Liver (tissue), 9 donors: Measurements from ENCODE around the gene BRD4. TPM values are rescaled to one million over a fixed set of nuclear protein-coding genes. Genes with fewer than 3 reads are reported as not detected.

ENCODE experiments used
- DNase-seq: peaks from one replicate; pipeline ENCODE4 v3.0.0-alpha.2; 2017; ENCODE audit warnings: low spot score
- H3K27ac ChIP-seq, 2 donors: one replicate each; pipeline ENCODE4 v1.7.0; 2013; ENCODE audit warnings: inconsistent platforms in 2 of 2, low read length in 2 of 2, control low read depth in 1 of 2, low read depth in 1 of 2, mild to moderate bottlenecking in 1 of 2
- H3K27me3 ChIP-seq, 4 donors: one replicate each; pipeline versions ENCODE4 v1.6.1 to v1.7.0; 2013; ENCODE audit warnings: low read length in 3 of 4, inconsistent platforms in 1 of 4, mild to moderate bottlenecking in 1 of 4, moderate library complexity in 1 of 4; ENCODE audit not compliant: control insufficient read depth in 4 of 4, insufficient read depth in 4 of 4
- H3K36me3 ChIP-seq, 4 donors: one replicate each; pipeline versions ENCODE4 v1.6.1 to v1.7.0; 2013; ENCODE audit warnings: low read length in 3 of 4, mild to moderate bottlenecking in 3 of 4, low read depth in 1 of 4, moderate library complexity in 1 of 4; ENCODE audit not compliant: control insufficient read depth in 4 of 4, insufficient read depth in 3 of 4
- H3K4me1 ChIP-seq, 4 donors: one replicate each; pipeline versions ENCODE4 v1.6.1 to v1.7.0; 2013; ENCODE audit warnings: low read length in 3 of 4, mild to moderate bottlenecking in 3 of 4, moderate library complexity in 1 of 4; ENCODE audit not compliant: control insufficient read depth in 4 of 4, insufficient read depth in 4 of 4
- H3K4me3 ChIP-seq, 3 donors: one replicate each; pipeline versions ENCODE4 v1.6.1 to v1.7.0; 2013; ENCODE audit warnings: low read length in 3 of 3, control low read depth in 1 of 3, low read depth in 1 of 3, mild to moderate bottlenecking in 1 of 3
- H3K9ac ChIP-seq, 2 donors: one replicate each; pipeline ENCODE4 v1.7.0; 2013; ENCODE audit warnings: low read length in 2 of 2, mild to moderate bottlenecking in 2 of 2, moderate library complexity in 2 of 2, control low read depth in 1 of 2, low read depth in 1 of 2
- H3K9me3 ChIP-seq, 4 donors: one replicate each; pipeline versions ENCODE4 v1.6.1 to v1.7.0; 2013; ENCODE audit warnings: low read length in 3 of 4; ENCODE audit not compliant: control insufficient read depth in 4 of 4
- EGR1 ChIP-seq, 2 donors: IDR thresholded peaks; 2 replicates each; pipeline ENCODE4 v1.6.1; 2016 to 2018; ENCODE audit warnings: antibody characterized with exemption in 2 of 2, low read depth in 2 of 2
- FOXA1 ChIP-seq: IDR thresholded peaks from 2 replicates; pipeline ENCODE4 v1.6.1; 2016; ENCODE audit warnings: antibody characterized with exemption
- FOXA2 ChIP-seq: IDR thresholded peaks from 2 replicates; pipeline ENCODE4 v1.6.1; 2016; ENCODE audit warnings: antibody characterized with exemption
- HNF4G ChIP-seq: IDR thresholded peaks from 2 replicates; pipeline ENCODE4 v1.6.1; 2016; ENCODE audit warnings: antibody characterized with exemption
- JUND ChIP-seq, 2 donors: IDR thresholded peaks; 2 replicates each; pipeline ENCODE4 v1.6.1; 2016; ENCODE audit warnings: antibody characterized with exemption in 2 of 2
- NR2F2 ChIP-seq: IDR thresholded peaks from 2 replicates; pipeline ENCODE4 v1.6.1; 2016; ENCODE audit warnings: antibody characterized with exemption
- RAD21 ChIP-seq, 2 donors: IDR thresholded peaks; 2 replicates each; pipeline ENCODE4 v1.6.1; 2016; ENCODE audit warnings: antibody characterized with exemption in 2 of 2, mild to moderate bottlenecking in 2 of 2
- RXRA ChIP-seq, 2 donors: IDR thresholded peaks; 2 replicates each; pipeline ENCODE4 v1.6.1; 2017 to 2018; ENCODE audit warnings: antibody characterized with exemption in 2 of 2, mild to moderate bottlenecking in 1 of 2
- TAF1 ChIP-seq: conservative IDR thresholded peaks from 2 replicates; pipeline ENCODE4 v1.6.1; 2016; ENCODE audit warnings: antibody characterized with exemption, mild to moderate bottlenecking
- YY1 ChIP-seq: IDR thresholded peaks from 2 replicates; pipeline ENCODE4 v1.6.1; 2016; ENCODE audit warnings: antibody characterized with exemption, mild to moderate bottlenecking
- WGBS: extraction: QIAGEN DNeasy Blood & Tissue Kit; methylation state at CpG from one replicate; pipeline ENCODE4 v1.1.7; 2013; 5-methylcytosine and 5-hydroxymethylcytosine counted together
- polyA plus RNA-seq, 2 donors: library from polyadenylated mRNA; stranded (reverse) in 1 of 2; unstranded in 1 of 2; fragments of 200-250 nt in 1 of 2; fragments of >200 nt in 1 of 2; fragmentation: Nextera tagmentation in 1 of 2; extraction: Ambion mirVana in 1 of 2; gene quantifications; one replicate each; pipeline versions ENCODE4 v1.2.1 to v1.2.3, GENCODE V29; 2013 to 2015
- total RNA-seq, 2 donors: library from RNA; depleted of rRNA; stranded (reverse); fragments of >200 nt; gene quantifications; one replicate each; pipeline ENCODE4 v1.2.3, GENCODE V29; 2014
- TF ChIP-seq, protein P1 (sequence below): fragments of 150-350 bp; IDR thresholded peaks from 2 replicates; pipeline ENCODE4 v1.5.1; 2017; ENCODE audit warnings: improper control_type of control experiment, low read depth, low read length; ENCODE audit not compliant: missing input control
- TF ChIP-seq, protein P2 (sequence below): IDR thresholded peaks from 2 replicates; pipeline ENCODE4 v1.6.1; 2016; ENCODE audit warnings: antibody characterized with exemption
- TF ChIP-seq, protein P3 (sequence below): IDR thresholded peaks from 2 replicates; pipeline ENCODE4 v1.6.1; 2016; ENCODE audit warnings: antibody characterized with exemption, mild to moderate bottlenecking
- donor health status: healthy.
- donor health status: healthy.
- donor health status: healthy.
- donor health status: healthy.
- donor health status: healthy.

The BRD4 gene
- total and polyA plus RNA-seq, 4 donors = 13.6 to 25.8 (median 20.5) TPM

DNA sequence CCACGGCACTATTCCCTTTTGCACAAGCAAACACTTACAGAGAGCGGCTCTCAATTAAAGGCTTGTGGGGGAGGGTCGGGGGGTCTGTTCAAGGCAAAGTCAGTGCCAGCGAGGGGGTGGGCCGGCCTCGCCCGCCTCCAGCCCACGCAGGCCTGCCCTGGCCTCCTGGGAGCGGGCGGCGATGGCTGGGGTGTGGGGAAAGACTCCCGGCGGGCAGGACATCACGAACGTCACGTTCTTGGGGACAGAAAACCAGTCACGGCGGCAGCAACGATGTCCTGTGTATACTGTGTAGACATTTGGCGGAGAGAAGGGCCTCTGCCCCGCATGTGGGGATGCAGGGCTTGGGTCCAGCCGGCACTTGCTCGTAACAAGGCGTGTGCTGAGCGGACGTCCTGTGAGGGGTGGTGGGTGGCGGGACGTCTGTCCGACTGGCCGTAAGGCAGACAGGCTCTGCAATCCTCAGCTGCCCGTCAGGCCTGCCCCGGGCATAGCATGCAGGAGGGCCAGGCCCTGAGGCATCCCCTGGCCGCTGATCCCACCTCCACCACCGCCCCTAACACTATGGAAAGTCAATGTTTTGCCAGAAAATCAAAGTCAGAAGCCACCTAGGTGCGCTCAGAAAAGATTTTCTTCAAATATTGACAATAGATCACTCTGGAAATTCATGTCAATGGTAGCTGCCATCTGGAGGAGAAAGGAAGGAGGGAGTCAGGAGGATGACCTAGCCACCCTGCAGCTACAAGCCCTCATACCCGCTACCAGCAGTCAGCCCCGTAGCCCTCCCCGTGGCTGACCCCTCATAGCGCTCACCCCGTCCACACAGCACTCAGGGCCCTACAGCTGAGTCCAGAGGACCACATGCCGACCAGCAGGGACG, 94.3 kb downstream of the BRD4 start:
- TF ChIP-seq, protein P1, sequence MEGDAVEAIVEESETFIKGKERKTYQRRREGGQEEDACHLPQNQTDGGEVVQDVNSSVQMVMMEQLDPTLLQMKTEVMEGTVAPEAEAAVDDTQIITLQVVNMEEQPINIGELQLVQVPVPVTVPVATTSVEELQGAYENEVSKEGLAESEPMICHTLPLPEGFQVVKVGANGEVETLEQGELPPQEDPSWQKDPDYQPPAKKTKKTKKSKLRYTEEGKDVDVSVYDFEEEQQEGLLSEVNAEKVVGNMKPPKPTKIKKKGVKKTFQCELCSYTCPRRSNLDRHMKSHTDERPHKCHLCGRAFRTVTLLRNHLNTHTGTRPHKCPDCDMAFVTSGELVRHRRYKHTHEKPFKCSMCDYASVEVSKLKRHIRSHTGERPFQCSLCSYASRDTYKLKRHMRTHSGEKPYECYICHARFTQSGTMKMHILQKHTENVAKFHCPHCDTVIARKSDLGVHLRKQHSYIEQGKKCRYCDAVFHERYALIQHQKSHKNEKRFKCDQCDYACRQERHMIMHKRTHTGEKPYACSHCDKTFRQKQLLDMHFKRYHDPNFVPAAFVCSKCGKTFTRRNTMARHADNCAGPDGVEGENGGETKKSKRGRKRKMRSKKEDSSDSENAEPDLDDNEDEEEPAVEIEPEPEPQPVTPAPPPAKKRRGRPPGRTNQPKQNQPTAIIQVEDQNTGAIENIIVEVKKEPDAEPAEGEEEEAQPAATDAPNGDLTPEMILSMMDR = no peak
- TF ChIP-seq FOXA1 (no peak), JUND (IDR thresholded peaks at IDR 0.05) (no peak), TAF1 (no peak)
- TF ChIP-seq, protein P2, sequence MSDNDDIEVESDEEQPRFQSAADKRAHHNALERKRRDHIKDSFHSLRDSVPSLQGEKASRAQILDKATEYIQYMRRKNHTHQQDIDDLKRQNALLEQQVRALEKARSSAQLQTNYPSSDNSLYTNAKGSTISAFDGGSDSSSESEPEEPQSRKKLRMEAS = no peak
- no peaks in the 10 kb centered on the region for H3K9me3 ChIP-seq
- H3K36me3 ChIP-seq = peaks cover 13 to 62% (median 29%) of the 10 kb centered on the region in 4 donors
- H3K4me3 ChIP-seq = no peak overlapping the region
- H3K27ac ChIP-seq = no peak overlapping the region
- no peaks in the 10 kb centered on the region for H3K27me3 ChIP-seq
- no peak overlapping the region for H3K9ac ChIP-seq
- 93% methylated on average over 42 of the region's 42 CpGs for WGBS
- no peak for DNase-seq
- H3K4me1 ChIP-seq = no peaks in the 10 kb centered on the region

DNA sequence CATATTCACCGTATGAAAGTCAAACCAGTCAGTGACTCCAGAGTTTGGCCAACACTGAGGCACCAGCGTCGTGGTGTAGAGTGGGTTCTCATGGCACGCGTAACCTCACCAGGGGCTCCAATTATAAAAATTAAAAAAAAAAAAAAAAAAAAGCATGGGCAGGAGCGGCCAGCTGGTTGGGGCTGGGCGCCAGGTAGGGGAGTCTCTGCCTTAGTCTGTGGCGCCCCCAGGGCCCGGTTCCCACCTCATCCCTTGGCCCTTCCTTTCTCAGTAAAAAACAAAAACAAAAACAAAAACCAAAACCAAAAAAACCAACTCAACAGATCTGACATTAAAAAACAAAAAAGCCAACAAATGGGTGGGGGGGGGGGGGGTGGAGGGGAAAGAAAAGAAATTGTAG, 95.5 kb downstream of the BRD4 start:
- Histone ChIP-seq H3K27me3 (no peaks in the 10 kb centered on the region), H3K9ac (no peak overlapping the region), H3K27ac (no peak overlapping the region), H3K4me3 (no peak overlapping the region), H3K4me1 (peaks cover 0 to 4% (median 0%) of the 10 kb centered on the region in 4 donors), H3K9me3 (no peaks in the 10 kb centered on the region), H3K36me3 (peaks cover 12 to 54% (median 25%) of the 10 kb centered on the region in 4 donors)
- WGBS = 95% methylated on average over 9 of the region's 9 CpGs
- no peak for DNase-seq
- TF ChIP-seq NR2F2 (no peak), RXRA (IDR thresholded peaks at IDR 0.05) (no peak), HNF4G (no peak), FOXA2 (no peak), YY1 (no peak), RAD21 (IDR thresholded peaks at IDR 0.05) (no peak), EGR1 (IDR thresholded peaks at IDR 0.05; ENCODE audit: low read depth in 2 of 2) (no peak), JUND (IDR thresholded peaks at IDR 0.05) (no peak), TAF1 (no peak)

DNA sequence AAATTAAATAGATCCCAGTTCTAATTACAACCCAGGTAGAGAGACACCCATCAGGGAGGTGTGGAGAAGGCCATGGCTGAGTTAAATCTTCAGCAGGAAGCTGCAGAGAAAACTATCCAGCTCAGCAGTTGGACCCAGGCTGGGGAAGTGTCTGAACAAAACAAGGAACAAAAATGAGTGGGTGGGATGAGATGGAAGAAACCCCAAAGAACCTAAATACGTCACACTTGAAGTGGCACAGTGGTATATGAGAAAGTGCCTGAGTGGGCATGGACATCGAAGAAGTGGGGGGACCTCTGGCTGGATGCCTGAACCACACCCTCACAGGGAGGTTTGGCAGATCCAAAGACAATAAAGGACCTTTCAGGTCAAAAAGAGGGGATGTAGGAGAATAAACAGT, 96.6 kb downstream of the BRD4 start:
- Histone ChIP-seq H3K27ac (no peak overlapping the region), H3K9ac (no peak overlapping the region), H3K4me1 (peaks cover 0 to 5% (median 0%) of the 10 kb centered on the region in 4 donors), H3K36me3 (peaks cover 12 to 46% (median 23%) of the 10 kb centered on the region in 4 donors), H3K4me3 (no peak overlapping the region), H3K9me3 (no peaks in the 10 kb centered on the region), H3K27me3 (no peaks in the 10 kb centered on the region)
- TF ChIP-seq, protein P3, sequence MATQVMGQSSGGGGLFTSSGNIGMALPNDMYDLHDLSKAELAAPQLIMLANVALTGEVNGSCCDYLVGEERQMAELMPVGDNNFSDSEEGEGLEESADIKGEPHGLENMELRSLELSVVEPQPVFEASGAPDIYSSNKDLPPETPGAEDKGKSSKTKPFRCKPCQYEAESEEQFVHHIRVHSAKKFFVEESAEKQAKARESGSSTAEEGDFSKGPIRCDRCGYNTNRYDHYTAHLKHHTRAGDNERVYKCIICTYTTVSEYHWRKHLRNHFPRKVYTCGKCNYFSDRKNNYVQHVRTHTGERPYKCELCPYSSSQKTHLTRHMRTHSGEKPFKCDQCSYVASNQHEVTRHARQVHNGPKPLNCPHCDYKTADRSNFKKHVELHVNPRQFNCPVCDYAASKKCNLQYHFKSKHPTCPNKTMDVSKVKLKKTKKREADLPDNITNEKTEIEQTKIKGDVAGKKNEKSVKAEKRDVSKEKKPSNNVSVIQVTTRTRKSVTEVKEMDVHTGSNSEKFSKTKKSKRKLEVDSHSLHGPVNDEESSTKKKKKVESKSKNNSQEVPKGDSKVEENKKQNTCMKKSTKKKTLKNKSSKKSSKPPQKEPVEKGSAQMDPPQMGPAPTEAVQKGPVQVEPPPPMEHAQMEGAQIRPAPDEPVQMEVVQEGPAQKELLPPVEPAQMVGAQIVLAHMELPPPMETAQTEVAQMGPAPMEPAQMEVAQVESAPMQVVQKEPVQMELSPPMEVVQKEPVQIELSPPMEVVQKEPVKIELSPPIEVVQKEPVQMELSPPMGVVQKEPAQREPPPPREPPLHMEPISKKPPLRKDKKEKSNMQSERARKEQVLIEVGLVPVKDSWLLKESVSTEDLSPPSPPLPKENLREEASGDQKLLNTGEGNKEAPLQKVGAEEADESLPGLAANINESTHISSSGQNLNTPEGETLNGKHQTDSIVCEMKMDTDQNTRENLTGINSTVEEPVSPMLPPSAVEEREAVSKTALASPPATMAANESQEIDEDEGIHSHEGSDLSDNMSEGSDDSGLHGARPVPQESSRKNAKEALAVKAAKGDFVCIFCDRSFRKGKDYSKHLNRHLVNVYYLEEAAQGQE = no peak
- TF ChIP-seq FOXA2 (no peak), RAD21 (IDR thresholded peaks at IDR 0.05) (no peak), RXRA (IDR thresholded peaks at IDR 0.05) (no peak)
- no peak for DNase-seq
- 79% methylated on average over 2 of the region's 2 CpGs for WGBS
